ENCODE results near the gene CENPN.

The CENPN gene

DNA sequence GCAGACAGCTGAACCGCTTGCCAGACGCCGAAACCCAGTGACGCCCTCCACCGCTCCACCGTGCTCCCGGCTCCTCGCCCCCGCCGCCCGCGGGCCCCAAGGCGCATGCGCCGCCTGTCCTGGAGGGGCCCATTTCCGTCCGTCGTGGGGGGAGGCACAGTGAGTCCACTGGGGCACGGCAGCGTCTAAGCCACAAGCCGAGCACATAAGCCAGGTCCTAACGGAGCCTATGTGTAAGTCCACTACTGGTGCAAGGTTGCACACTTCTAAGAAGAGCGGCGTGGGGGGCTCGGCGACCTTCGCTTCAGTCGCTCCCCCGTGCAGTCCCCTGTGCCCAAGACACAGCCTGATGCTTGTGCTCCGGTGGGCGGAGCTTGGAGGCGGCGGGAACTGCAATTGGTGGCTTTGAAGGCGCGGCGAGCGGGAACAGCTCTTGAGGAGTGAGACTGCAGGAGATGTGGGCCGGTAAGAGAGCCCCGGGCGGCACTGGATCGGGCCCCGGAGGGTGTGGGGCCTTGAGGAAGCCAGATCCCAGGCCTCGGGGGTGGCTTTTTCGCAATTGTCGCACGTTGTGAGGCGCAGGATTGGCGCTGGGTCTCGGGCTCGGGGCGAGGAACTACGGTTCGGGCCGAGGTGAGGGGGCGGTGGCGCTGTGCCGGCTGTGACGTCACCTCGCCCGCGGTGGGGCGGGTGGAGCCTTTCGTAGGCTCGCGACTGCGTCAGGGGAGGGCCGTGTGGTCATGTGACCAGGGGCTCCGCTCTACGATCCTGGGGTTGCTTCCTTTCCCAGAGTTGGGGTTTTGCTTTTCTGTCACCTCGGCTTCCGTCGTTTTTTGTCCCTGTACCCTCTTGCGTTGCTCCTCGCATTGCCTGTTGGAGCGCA is at the start of gene CENPN, which contains the start of gene CMC2:
Gene CENPN (plus strand): TSS at position 402 of the 883 bp plus-strand sequence. CDS start 4,726 bp downstream, outside the sequence.
Gene CMC2 (minus strand): TSS at position 73 of the 883 bp plus-strand sequence. CDS start 9,491 bp downstream, outside the sequence.
- H3K4me1 Mint-ChIP-seq, result peaks cover 22% of the 10 kb centered on the region

GRCh38 chr16:80958284-80958683 is 48.7 kb upstream of the CENPN start:
- Mint-ChIP-seq H3K36me3 (peaks cover 14% of the 10 kb centered on the region), H3K9me3 (peaks cover 34% of the 10 kb centered on the region), H3K27ac (no peak overlapping the region), H3K27me3 (no peaks in the 10 kb centered on the region), H3K4me1 (no peaks in the 10 kb centered on the region), H3K4me3 (no peak overlapping the region)
- ATAC-seq (ENCODE audit: low read depth), result no peak
- no peak for DNase-seq (ENCODE audit: low spot score in 2 of 2)

More for the DNA sequence above, at the start of gene CENPN, which contains the start of gene CMC2:
- DNase-seq (ENCODE audit: low spot score in 2 of 2), result peak; percentile 97 to 98
- Mint-ChIP-seq H3K36me3 (peaks cover 2% of the 10 kb centered on the region), H3K9me3 (no peaks in the 10 kb centered on the region), H3K27ac (peak within 1 kb of the TSS; percentile 100), H3K4me3 (peak within 1 kb of the TSS; percentile 99), H3K27me3 (no peaks in the 10 kb centered on the region)
- peak; percentile 79 for ATAC-seq (ENCODE audit: low read depth)

- H3K27me3 Mint-ChIP-seq, result no peaks in the 10 kb centered on the region
- H3K4me1 Mint-ChIP-seq, result peaks cover 2% of the 10 kb centered on the region
- no peak overlapping the region for H3K27ac Mint-ChIP-seq
- peaks cover 8% of the 10 kb centered on the region for H3K36me3 Mint-ChIP-seq
- H3K4me3 Mint-ChIP-seq, result no peak overlapping the region
- ATAC-seq (ENCODE audit: low read depth), result no peak
- no peak for DNase-seq (ENCODE audit: low spot score in 2 of 2)
- peaks cover 24% of the 10 kb centered on the region for H3K9me3 Mint-ChIP-seq
Measured at GRCh38 chr16:80962879-80963278, 44.1 kb upstream of the CENPN start.

- H3K9me3 Mint-ChIP-seq, result peaks cover 17% of the 10 kb centered on the region
- no peak overlapping the region for H3K4me3 Mint-ChIP-seq
- ATAC-seq (ENCODE audit: low read depth), result no peak
Measured at GRCh38 chr16:80964351-80964750, 42.7 kb upstream of the CENPN start.

GRCh38 chr16:80966617-80967016 is 40.4 kb upstream of the CENPN start:
- no peak overlapping the region for H3K4me3 Mint-ChIP-seq
- peaks cover 2% of the 10 kb centered on the region for H3K4me1 Mint-ChIP-seq
- no peak overlapping the region for H3K27ac Mint-ChIP-seq
- H3K27me3 Mint-ChIP-seq, result no peaks in the 10 kb centered on the region
- H3K9me3 Mint-ChIP-seq, result peaks cover 2% of the 10 kb centered on the region
- peaks cover 9% of the 10 kb centered on the region for H3K36me3 Mint-ChIP-seq
- ATAC-seq (ENCODE audit: low read depth), result no peak
- DNase-seq (ENCODE audit: low spot score in 2 of 2), result no peak

More at GRCh38 chr16:80964351-80964750, 42.7 kb upstream of the CENPN start:
- DNase-seq (ENCODE audit: low spot score in 2 of 2), result no peak
- Mint-ChIP-seq H3K36me3 (peaks cover 13% of the 10 kb centered on the region), H3K27ac (no peak overlapping the region), H3K4me1 (peaks cover 2% of the 10 kb centered on the region), H3K27me3 (no peaks in the 10 kb centered on the region)

- peaks cover 2% of the 10 kb centered on the region for H3K4me1 Mint-ChIP-seq
- no peak for ATAC-seq (ENCODE audit: low read depth)
Measured at GRCh38 chr16:80968386-80969113, 38.5 kb upstream of the CENPN start.

GRCh38 chr16:80969114-80969484 is 37.9 kb upstream of the CENPN start:
- no peaks in the 10 kb centered on the region for H3K9me3 Mint-ChIP-seq
- no peak for DNase-seq (ENCODE audit: low spot score in 2 of 2)
- H3K36me3 Mint-ChIP-seq, result peaks cover 18% of the 10 kb centered on the region
- no peaks in the 10 kb centered on the region for H3K27me3 Mint-ChIP-seq
- H3K27ac Mint-ChIP-seq, result no peak overlapping the region
- H3K4me3 Mint-ChIP-seq, result no peak overlapping the region
- peaks cover 2% of the 10 kb centered on the region for H3K4me1 Mint-ChIP-seq
- ATAC-seq (ENCODE audit: low read depth), result no peak

More at GRCh38 chr16:80968386-80969113, 38.5 kb upstream of the CENPN start:
- no peak for DNase-seq (ENCODE audit: low spot score in 2 of 2)
- H3K27me3 Mint-ChIP-seq, result no peaks in the 10 kb centered on the region
- no peaks in the 10 kb centered on the region for H3K9me3 Mint-ChIP-seq
- H3K4me3 Mint-ChIP-seq, result no peak overlapping the region
- H3K27ac Mint-ChIP-seq, result no peak overlapping the region
- H3K36me3 Mint-ChIP-seq, result peaks cover 15% of the 10 kb centered on the region

- H3K4me1 Mint-ChIP-seq, result no peaks in the 10 kb centered on the region
- no peaks in the 10 kb centered on the region for H3K9me3 Mint-ChIP-seq
- peaks cover 27% of the 10 kb centered on the region for H3K36me3 Mint-ChIP-seq
- H3K4me3 Mint-ChIP-seq, result no peak overlapping the region
- no peaks in the 10 kb centered on the region for H3K27me3 Mint-ChIP-seq
- no peak overlapping the region for H3K27ac Mint-ChIP-seq
- ATAC-seq (ENCODE audit: low read depth) (no peak), DNase-seq (ENCODE audit: low spot score in 2 of 2) (no peak)
Measured at GRCh38 chr16:80971819-80972218, 35.2 kb upstream of the CENPN start.

DNA sequence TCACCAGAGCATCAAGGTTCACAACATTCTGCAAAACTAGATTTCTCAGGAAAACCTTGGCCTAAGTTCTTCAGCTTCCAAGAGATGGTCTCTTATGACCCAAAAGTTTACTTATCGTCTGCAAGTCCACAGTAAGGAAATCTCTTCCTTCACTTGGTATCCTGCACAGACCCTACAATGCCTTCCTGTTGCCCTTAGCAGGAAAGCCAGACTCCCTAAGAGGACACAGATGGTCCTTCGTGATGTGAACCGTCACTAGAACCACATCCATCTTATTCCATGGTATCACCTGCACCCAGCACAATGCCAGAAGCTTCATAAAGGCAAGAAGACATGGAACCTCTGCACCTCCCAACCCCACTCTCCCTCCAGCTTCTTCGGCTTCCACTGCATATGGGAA is 34.4 kb upstream of the CENPN start:
- H3K36me3 Mint-ChIP-seq, result peaks cover 31% of the 10 kb centered on the region
- no peak overlapping the region for H3K27ac Mint-ChIP-seq
- no peak for ATAC-seq (ENCODE audit: low read depth)

DNA sequence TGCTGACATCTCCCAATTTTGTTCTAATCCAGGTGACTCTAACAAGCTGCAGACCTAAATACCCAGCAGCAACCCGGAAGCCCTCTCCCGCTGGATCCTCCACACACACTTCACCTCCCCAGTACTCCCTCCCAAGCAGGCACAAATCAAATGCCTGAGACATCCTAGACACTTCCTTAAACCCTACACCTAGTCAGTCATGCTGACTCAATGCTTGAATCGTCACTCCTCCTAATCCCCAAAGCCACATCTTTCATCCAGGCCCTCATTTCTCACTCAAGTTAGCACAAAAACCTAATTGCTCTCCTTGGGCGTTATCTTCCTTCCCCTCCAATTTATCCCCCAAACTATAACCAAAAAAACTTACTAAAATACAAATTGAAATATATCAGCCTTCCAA is 33.0 kb upstream of the CENPN start:
- no peak overlapping the region for H3K27ac Mint-ChIP-seq
- peaks cover 32% of the 10 kb centered on the region for H3K36me3 Mint-ChIP-seq
- no peak overlapping the region for H3K4me3 Mint-ChIP-seq
- H3K9me3 Mint-ChIP-seq, result no peaks in the 10 kb centered on the region
- DNase-seq (ENCODE audit: low spot score in 2 of 2), result no peak
- no peak for ATAC-seq (ENCODE audit: low read depth)
- H3K4me1 Mint-ChIP-seq, result no peaks in the 10 kb centered on the region
- H3K27me3 Mint-ChIP-seq, result no peaks in the 10 kb centered on the region

More for the DNA sequence above, 34.4 kb upstream of the CENPN start:
- Mint-ChIP-seq H3K4me1 (no peaks in the 10 kb centered on the region), H3K4me3 (no peak overlapping the region), H3K9me3 (no peaks in the 10 kb centered on the region), H3K27me3 (no peaks in the 10 kb centered on the region)
- no peak for DNase-seq (ENCODE audit: low spot score in 2 of 2)

DNA sequence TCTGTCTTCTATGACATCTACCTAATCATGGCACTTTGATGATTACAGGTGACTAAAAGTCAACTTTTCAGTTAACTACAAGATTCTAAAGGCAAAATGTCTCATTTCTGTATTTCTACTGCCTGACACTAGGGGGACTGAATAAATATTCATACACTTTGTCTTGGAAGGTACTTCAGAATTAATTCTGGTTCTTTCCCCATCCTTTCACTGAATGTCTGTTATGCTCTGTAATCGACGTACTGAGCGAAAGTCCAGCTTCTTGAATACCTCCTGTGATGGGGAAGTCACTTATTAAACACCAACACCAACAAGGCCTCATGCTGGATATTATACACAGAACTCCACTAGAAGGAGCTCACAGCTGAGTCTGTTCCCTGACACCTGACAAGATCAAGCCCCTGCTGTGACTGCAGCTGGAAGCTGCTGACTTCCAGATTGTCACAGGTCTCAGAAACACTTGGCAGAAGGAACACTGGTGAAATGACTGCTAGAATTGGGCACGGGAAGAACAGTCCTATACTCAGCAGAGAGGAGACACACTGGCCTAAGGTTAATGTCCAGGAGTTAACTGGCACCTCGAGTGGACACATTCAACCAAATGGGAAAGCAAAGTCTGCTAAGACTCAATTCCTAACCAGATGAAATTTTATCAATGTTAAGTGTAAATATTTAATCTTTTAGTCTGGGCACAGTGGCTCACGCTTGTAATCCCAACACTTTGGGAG is 32.2 kb upstream of the CENPN start:
- no peak for ATAC-seq (ENCODE audit: low read depth)
- H3K27me3 Mint-ChIP-seq, result no peaks in the 10 kb centered on the region
- no peak overlapping the region for H3K27ac Mint-ChIP-seq
- DNase-seq (ENCODE audit: low spot score in 2 of 2), result no peak
- peaks cover 31% of the 10 kb centered on the region for H3K36me3 Mint-ChIP-seq
- H3K4me3 Mint-ChIP-seq, result no peak overlapping the region
- H3K4me1 Mint-ChIP-seq, result no peaks in the 10 kb centered on the region
- H3K9me3 Mint-ChIP-seq, result no peaks in the 10 kb centered on the region

GRCh38 chr16:80976946-80977345 is 30.1 kb upstream of the CENPN start:
- H3K4me1 Mint-ChIP-seq, result no peaks in the 10 kb centered on the region
- no peaks in the 10 kb centered on the region for H3K27me3 Mint-ChIP-seq
- H3K27ac Mint-ChIP-seq, result no peak overlapping the region
- no peak for ATAC-seq (ENCODE audit: low read depth)
- H3K36me3 Mint-ChIP-seq, result peaks cover 27% of the 10 kb centered on the region
- no peak for DNase-seq (ENCODE audit: low spot score in 2 of 2)
- H3K9me3 Mint-ChIP-seq, result no peaks in the 10 kb centered on the region
- no peak overlapping the region for H3K4me3 Mint-ChIP-seq

GRCh38 chr16:80981103-80981502 is 25.9 kb upstream of the CENPN start:
- no peak overlapping the region for H3K4me3 Mint-ChIP-seq

GRCh38 chr16:80982646-80983045 is 24.4 kb upstream of the CENPN start:
- Mint-ChIP-seq H3K27me3 (no peaks in the 10 kb centered on the region), H3K9me3 (no peaks in the 10 kb centered on the region), H3K36me3 (peaks cover 15% of the 10 kb centered on the region), H3K4me3 (no peak overlapping the region), H3K27ac (no peak overlapping the region), H3K4me1 (peaks cover 6% of the 10 kb centered on the region)
- DNase-seq (ENCODE audit: low spot score in 2 of 2), result no peak
- ATAC-seq (ENCODE audit: low read depth), result no peak

More at GRCh38 chr16:80981103-80981502, 25.9 kb upstream of the CENPN start:
- ATAC-seq (ENCODE audit: low read depth) (no peak), DNase-seq (ENCODE audit: low spot score in 2 of 2) (no peak)
- Mint-ChIP-seq H3K9me3 (no peaks in the 10 kb centered on the region), H3K36me3 (peaks cover 14% of the 10 kb centered on the region), H3K4me1 (peaks cover 4% of the 10 kb centered on the region), H3K27me3 (no peaks in the 10 kb centered on the region), H3K27ac (no peak overlapping the region)

Measured in memory B cell (primary cell).